HG02798 (cell line): ENCODE data around the gene HOXD11.

Experiments used
- ATAC-seq: cut with Tn5 transposase; IDR thresholded peaks from one replicate; pipeline ENCODE4 v1.9.1; 2021; ENCODE audit warnings: mild to moderate bottlenecking; ENCODE audit not compliant: unreplicated experiment, poor library complexity

HOXD11 gene

DNA sequence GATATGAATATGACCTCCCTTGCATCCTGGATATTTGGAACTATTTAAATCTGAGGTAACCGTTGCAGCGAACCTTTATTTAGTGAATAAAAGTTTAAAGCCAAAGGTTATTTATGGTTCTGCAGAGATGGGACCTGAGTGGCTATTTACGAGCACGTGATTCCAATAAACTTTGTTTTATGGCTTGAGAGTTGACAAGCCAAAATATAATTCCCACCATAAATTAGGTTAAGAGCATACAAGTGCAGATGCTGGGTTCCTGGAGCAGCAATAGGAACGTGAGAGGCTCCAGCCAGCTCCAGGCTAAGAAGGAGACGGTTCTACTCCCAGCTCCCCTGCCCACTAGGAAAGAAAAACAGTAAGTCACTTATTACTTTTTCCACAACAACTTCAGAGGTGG, 39.0 kb downstream of the HOXD11 start:
- ATAC-seq = no peak

DNA sequence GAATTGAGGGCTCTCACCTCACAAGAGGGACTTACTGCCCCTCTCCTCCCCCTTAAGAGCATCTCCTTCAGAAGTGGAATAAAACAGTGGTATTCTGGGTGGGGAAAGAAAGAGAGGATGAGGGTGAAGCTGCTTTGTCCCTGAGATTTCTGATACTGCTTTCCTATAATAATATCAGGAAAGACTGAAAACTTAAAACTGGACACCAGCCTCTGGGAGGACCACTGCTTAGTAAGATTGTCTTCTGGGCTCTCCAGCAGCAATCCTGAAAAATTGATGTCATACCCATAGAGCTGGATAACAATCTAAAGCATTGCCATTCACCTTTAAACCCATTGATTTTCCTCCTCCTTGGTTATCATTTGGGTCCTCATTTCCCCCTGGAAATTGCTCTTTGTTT, 39.6 kb downstream of the HOXD11 start:
- no peak for ATAC-seq

DNA sequence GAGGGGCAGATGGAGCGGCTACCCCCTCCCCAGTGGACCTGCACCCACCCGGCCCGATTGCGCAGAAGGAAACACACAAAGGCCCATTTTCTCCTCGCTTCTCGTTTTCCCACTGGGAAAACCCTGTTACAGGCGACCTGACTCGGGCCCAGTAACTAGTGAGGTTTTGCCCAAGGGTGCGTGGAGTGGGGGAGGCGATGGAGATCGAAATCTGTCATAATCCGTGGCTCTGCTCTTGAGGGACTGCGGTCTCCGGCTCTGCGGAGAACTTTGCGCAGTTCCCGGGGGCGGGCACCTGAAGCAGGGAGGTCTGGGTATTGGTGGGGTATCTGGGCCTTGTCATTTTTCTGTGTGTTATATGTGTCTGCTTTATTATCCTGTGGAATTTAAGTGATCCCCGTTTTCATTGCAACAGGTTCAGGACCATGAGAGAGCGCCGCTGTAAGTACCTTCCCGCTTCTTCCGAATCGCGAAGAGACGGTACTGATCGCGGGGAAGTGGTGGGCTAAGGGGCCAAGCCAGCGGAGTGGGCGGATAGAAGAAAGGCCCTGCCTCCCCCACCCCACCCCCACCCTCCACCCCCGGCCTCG, 40.2 kb downstream of the HOXD11 start:
- no peak for ATAC-seq

DNA sequence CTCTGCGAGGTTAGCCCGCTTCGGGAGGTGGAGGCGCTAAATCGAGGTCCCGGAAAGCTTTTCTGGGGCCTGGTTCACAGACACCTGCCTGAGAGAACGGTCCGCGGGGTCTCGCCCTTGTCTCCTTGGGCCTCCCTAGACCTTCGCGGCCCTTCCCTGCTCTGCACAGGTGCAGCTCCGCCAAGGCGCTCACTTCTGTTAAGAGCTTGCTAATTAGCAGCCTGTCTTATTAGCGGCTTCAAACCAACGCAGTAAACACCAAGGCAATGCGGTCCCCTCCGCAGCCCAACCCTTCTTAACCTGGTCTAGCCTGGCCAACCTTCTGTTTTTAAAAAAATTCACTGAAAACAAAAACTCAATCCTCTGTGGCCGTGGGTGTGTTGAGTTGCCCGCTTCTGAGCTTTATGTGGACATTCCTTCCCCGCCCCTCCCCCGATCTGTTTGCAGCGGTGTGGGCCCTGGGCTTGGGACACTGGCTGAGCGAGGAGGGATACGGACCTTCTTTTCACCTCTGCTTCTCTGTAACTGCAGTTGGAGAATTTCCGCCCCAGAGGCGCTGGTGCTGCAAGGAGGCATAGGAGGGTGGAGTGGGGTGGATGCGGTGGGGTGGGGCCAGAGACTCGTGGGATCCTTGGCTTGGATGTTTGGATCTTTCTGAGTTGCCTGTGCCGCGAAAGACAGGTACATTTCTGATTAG, 40.9 kb downstream of the HOXD11 start:
- ATAC-seq = no peak

DNA sequence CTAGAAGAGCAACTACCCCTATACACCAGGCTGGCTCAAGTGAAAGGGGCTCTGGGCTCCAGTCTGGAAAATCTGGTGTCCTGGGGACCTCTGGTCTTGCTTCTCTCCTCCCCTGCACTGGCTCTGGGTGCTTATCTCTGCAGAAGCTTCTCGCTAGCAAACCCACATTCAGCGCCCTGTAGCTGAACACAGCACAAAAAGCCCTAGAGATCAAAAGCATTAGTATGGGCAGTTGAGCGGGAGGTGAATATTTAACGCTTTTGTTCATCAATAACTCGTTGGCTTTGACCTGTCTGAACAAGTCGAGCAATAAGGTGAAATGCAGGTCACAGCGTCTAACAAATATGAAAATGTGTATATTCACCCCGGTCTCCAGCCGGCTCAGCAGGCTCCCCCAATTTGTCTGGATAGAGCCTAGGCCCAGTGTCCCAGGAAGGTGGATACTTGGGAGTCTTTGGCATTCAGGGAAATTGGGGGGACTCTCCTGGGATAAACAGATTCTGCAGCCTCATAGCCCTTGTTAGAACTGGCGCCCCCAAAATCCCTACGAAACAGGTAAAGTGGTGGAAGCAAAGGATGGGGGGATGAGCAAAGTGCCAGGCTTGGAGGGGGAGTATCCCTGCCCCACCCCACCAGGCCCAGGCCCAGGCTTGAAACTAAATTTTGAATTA, 41.8 kb downstream of the HOXD11 start:
- no peak for ATAC-seq

DNA sequence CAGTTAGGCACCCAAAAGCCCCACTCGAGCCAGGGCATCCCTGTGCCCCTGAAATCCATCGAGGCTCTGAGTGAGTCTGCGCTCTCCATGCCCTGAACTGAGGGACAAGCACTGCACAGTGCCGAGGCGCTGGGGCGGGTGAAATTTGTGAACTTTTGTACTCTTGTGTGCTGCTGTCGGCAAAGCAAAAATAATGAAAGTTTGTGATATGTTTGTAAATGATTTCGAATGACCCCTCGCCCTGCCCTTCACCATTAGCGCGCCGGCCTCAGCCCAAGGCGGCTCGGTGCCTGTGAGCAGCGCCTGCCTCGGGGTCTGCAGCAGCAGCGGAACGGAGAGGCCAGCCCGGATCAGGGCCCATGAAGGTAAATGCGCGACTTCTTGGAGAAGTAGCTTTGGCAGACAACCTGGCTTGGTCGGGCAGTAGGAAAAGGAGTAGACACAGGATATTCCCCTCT, 42.4 kb downstream of the HOXD11 start:
- no peak for ATAC-seq

DNA sequence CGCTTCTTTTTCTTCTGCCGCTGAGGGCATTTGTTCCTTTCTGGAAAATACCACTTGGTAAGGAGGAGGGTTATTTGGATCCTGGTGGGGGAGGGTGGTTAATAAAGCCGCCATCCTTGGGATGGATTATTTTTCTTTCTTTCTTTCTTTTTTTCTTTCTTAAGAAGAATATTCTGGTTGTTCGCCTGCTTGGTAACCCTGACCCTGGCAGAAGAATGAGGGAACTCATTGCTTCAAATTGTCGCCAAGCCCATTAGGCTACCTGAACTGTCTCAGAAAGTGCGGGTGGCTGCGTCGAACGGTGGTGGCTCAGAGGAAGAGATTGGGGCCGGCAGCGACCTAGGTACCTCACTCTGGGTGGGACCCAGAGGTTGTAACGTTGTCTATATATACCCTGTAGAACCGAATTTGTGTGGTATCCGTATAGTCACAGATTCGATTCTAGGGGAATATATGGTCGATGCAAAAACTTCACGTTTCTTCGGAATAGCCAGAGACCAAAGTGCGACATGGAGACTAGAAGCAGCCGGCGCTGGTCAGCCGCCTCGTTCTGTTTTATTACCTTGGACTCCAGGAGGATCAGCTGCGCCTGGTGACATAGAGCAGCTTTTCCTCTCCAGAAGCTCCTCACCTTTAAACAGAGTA, 43.0 kb downstream of the HOXD11 start:
- ATAC-seq = no peak

DNA sequence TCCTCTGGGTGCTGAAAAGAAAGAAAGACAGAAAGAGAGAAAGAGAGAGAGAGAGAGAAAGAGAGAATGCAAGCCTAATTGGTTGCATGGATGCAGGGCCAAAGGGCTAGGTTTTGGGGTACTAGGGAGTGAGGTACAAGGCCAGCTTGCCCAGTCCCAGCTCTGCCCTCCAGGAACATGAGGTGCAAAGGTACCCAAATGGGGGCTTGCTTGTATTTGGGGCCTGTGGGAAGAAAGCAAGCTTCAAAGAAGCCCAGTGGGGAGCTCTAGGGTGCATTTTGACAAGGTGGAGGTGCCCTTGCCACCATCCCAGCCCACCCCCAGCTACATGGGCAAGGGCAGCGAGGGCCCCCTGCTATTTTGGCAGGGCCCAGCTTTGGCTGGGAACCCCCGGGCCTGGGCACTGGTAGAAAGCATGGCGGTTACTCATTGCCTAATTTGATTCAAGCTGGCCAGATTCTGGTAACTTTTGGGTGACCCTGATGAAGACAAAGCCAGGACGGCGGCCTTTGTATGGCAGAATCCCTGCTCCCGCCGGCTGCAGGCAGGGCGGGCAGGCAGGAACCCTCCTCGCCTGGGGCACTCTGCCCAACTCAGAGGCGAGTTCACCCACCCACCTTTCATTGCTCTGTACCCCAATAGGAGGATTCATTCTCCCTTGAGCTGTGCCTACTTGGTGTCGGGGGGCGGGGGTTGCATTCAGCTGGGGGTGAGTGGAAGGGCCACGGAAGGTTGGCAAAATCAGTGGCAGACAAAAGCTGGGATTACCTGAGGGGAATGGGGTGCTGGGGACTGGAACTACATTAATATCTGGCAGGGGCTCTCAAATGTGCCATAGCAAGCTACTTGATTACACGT, 43.7 kb downstream of the HOXD11 start:
- ATAC-seq = no peak

DNA sequence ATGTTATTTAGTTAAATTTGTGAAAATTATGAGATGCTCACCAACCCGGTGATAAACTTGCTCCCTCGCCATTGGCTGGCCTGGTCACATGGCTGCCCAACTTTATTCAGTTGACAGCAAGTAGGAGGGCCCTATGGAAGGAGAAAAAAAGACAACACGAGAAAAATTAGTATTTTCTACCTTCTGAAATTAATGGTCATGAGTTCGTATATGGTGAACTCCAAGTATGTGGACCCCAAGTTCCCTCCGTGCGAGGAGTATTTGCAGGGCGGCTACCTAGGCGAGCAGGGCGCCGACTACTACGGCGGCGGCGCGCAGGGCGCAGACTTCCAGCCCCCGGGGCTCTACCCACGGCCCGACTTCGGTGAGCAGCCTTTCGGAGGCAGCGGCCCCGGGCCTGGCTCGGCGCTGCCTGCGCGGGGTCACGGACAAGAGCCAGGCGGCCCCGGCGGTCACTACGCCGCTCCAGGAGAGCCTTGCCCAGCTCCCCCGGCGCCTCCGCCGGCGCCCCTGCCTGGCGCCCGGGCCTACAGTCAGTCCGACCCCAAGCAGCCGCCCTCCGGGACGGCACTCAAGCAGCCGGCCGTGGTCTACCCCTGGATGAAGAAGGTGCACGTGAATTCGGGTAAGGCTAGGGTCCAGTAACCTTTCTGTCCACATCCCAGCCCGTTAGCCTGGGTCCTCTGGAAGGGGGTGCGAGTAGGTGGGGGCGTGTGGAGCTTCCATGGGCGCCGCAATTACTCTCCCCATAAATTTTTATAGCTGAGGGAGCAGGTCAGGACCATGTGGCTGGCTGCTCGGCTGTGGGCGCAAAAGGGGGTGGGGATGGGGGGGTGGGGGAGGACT, 44.6 kb downstream of the HOXD11 start, which contains the start of gene HOXD4:
Gene HOXD4, plus strand, starts transcription at position 109 of the 846 bp plus-strand sequence. Its CDS starts 84 bp downstream, at position 193.
- ATAC-seq = no peak

DNA sequence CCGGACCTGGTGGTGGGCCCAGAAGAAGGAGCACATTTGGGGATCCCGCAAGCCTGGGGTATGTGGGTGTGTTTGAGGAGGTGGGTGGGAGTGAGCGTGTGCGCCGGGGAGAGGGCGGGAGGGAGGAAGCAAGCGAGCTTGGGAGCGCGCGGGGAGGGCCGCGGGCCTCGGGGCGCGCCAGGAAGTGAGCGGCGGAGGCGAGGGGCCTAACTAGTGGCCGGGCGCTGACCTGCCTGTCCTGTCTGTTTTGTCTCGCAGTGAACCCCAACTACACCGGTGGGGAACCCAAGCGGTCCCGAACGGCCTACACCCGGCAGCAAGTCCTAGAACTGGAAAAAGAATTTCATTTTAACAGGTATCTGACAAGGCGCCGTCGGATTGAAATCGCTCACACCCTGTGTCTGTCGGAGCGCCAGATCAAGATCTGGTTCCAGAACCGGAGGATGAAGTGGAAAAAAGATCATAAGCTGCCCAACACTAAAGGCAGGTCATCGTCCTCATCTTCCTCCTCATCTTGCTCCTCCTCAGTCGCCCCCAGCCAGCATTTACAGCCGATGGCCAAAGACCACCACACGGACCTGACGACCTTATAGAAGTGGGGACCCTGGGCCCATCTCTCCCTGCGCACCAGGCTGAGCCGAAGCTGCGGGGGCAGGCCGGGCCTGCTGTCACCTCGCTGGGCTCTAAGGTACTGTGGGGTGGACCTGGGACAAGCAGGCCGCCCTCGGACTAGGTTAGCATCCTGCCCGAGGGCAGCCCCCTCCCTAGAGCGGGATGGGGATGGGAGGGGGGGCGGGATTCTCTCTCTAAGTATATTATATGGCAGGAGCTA, 45.5 kb downstream of the HOXD11 start:
- ATAC-seq = no peak

DNA sequence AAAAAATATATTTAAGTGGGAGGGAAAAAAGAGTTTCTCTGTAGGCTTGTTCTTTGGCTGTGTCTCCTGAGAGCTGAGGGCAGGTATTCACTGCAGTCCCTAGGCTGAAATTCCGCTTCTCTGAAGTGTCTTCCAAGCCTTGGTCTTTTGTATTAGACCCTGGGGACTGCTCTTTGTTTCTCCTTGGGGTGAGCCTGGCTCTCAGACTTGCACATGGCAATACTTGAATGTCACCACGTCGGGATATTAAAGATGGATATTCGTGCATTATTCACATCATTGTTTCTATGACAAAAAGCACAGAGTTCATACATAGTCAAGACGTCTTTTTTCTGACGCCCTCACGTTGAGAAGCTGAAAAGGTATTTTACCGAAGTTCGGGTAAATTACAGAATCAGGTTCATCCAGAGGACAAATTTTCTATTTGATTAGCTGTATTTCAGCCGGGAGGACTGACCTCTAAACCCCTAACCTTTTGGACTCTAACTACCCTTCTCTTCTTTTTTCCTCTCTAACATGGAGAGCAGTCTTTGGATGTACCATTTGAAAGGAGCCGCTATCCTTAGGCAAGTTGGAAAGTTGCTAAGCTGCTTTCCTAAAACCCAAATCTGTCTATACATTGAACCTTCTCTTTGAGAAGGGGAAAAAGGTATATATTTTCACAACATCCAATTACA, 47.6 kb downstream of the HOXD11 start:
- no peak for ATAC-seq

DNA sequence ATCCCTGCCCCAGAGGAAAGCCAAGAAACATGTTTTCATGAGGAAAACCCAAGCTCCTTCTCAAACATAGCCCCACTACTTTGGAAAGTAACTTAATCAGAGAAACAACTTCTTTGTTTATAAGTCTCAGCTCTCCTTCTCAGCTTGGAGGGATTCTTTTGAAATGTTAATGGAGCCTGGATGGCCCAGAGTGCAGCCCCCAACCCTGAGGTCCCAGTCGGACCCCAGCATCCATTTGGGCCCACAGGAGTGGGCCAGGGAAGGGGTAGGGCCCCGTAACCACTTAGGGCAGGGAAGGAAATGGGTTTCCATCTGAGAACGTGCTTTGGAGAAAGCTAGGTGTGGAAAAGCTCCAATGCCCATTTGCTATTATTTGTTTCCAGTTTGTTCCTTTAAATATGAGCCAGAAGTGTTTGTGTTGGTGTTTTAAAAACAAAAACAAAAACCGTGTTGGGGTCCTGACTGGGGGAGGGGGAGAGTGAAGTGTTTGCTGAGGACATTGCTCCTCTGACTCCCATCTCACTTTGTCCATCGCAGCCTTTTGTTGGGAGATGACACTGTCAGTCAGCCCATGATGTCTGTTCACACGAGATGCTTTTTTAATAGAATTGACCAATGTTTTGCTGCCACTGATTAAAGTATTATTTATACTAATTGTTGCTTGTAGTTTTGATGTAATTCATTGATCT, 48.4 kb downstream of the HOXD11 start:
- no peak for ATAC-seq

DNA sequence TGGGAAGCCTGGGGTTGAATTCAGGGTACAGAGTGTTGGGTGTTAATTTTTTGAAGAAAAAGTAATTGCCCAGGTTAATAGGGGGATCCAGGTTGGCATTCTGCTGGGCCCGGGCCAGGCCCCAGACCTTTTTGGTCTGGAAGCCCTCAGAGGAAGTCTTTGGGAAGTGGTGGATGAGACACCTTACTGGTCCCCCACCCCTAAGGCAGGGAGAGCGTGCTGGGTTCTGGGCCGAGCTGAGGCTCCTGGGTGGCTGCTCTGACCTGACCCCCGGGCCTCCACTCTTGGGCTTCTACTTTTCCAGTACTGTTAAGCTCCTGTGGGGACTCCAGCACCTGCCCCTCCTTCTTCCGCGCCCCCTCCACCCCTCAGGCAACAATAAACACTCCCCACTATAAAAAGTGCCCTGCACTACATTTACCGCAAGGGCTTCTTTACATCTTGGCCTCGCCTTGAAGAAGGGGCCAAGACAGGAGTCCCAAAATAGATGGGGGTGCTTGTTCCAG, 49.3 kb downstream of the HOXD11 start:
- ATAC-seq = no peak

DNA sequence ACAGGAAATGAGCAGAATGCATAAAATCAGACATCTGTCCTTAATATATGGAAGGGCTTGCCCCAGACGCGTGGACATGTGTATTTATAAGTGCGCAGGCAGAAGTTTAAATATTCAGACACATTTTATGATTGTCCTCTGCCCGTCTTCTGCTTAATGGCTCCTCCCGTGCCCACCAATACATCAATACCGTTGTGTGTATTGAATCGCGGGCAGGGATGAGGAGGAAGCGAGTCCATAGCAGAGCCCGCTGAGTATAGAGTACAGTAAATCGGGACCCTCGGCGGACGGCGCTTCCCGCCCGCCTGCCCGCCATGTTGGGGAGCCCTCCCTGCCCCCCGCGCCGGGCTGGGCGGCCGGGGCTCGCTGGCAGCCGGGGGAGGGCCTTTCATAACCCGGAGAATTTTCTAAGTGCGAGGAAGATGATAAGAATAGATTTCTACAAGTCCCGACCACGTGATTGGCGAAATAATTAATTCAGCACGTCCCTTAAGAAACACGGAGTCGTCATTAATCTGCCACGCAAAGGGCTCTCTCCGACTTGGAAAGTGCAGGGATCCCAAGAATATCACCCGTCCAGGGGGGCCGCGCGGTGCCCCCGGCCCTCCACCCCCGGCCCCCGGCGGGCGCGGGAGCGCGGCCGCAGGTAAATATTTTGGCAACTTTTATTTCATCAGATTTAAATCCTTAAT, 49.9 kb downstream of the HOXD11 start, which contains the start of gene HOXD3:
Gene HOXD3, plus strand, starts transcription at position 501 of the 692 bp plus-strand sequence. CDS start 11,808 bp downstream, outside the sequence.
- ATAC-seq = no peak

DNA sequence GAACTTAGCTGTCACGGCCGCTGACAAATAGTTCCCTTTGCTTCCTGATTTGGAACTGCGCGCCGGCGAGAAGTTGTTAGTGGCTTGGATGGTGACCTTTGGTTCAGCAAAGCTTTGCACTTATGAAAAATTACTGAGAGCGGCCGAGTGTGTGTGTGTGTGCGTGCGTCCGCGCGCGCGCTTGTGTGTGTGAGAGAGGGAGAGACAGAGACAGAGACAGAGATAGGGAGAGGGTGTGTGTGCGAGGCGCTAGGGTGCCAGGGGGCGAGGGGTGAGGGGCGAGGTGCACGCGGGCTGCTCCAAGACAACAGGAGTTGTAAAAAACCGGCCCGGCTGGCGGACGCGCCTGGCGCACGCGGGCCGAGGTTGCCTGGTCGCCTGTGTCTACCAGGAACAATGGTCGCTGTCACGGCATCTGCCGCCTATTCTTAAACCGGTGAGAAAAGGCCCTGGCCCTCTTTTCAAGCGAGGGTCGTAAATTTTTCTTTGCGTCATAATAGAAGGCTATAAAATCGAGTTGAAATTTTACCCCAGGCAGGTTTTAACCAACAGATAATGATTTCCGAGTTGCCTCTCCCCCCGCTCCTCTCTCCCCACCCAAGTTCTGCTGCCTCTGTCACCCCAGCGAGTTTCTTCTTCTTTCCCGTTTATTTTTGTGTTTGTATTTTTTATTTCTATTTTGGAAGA, 50.6 kb downstream of the HOXD11 start:
- no peak for ATAC-seq

DNA sequence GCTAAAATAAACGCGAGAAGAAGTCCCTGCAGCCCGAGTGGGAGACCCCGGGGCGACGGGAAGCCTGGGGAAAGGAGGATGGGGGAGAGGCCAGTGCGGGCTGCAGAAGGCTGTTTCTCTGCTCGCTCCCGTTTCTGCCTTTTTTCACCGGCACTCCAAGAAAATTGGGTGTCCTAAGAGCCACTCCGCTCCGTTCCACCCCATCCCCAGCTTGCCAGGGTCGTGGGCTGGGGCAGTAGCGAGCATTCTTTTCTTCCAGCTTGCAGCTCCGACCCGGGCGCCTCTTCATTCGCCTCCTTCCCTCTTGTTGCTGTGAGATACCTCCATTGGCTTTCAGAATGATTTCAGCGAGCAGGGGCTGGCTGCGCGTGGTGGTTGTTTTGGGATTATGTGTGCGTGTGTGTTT, 51.1 kb downstream of the HOXD11 start:
- ATAC-seq = no peak
